Neural cell (in vitro differentiated cells): ENCODE results near the gene SQSTM1.

ENCODE experiments used
- CTCF ChIP-seq: fragments of 450-650 bp; IDR thresholded peaks from 2 replicates; pipeline ENCODE4 v1.5.1; 2014; ENCODE audit warnings: antibody characterized with exemption, mild to moderate bottlenecking, moderate library complexity; ENCODE audit not compliant: poor library complexity, severe bottlenecking
- EZH2 ChIP-seq: fragments of 200-600, 300-800 bp; shearing (Covaris generic), sonication (generic); IDR thresholded peaks from 2 replicates; pipeline ENCODE4 v1.6.1; 2014; ENCODE audit warnings: antibody characterized with exemption, low read length, borderline replicate concordance, mild to moderate bottlenecking; ENCODE audit not compliant: insufficient read depth, poor library complexity, severe bottlenecking
- SMC3 ChIP-seq: fragments of 450-650 bp; conservative IDR thresholded peaks from 2 replicates; pipeline ENCODE4 v1.6.1; 2014; ENCODE audit warnings: antibody characterized with exemption, mild to moderate bottlenecking, moderate library complexity; ENCODE audit not compliant: poor library complexity
- TAF1 ChIP-seq: IDR thresholded peaks from 2 replicates; pipeline ENCODE4 v1.6.1; 2012; ENCODE audit warnings: low read depth

- no peak for TF ChIP-seq TAF1
- no peak for TF ChIP-seq SMC3
- TF ChIP-seq EZH2, result no peak
- TF ChIP-seq CTCF, result no peak
Measured at GRCh38 chr5:179819296-179820126, 1.2 kb upstream of the SQSTM1 start.
